ENCODE measurements around the gene ALDH6A1.

Gene ALDH6A1

GRCh38 chr14:74049876-74050495, 34.3 kb downstream of the ALDH6A1 start:
- TF ChIP-seq, protein P1, sequence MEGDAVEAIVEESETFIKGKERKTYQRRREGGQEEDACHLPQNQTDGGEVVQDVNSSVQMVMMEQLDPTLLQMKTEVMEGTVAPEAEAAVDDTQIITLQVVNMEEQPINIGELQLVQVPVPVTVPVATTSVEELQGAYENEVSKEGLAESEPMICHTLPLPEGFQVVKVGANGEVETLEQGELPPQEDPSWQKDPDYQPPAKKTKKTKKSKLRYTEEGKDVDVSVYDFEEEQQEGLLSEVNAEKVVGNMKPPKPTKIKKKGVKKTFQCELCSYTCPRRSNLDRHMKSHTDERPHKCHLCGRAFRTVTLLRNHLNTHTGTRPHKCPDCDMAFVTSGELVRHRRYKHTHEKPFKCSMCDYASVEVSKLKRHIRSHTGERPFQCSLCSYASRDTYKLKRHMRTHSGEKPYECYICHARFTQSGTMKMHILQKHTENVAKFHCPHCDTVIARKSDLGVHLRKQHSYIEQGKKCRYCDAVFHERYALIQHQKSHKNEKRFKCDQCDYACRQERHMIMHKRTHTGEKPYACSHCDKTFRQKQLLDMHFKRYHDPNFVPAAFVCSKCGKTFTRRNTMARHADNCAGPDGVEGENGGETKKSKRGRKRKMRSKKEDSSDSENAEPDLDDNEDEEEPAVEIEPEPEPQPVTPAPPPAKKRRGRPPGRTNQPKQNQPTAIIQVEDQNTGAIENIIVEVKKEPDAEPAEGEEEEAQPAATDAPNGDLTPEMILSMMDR (IDR thresholded peaks at IDR 0.05; ENCODE audit: borderline replicate concordance, insufficient read depth, low read depth, low read length) = no peak
- H3K4me3 ChIP-seq (ENCODE audit: low read depth, low read length) = no peak overlapping the region

DNA sequence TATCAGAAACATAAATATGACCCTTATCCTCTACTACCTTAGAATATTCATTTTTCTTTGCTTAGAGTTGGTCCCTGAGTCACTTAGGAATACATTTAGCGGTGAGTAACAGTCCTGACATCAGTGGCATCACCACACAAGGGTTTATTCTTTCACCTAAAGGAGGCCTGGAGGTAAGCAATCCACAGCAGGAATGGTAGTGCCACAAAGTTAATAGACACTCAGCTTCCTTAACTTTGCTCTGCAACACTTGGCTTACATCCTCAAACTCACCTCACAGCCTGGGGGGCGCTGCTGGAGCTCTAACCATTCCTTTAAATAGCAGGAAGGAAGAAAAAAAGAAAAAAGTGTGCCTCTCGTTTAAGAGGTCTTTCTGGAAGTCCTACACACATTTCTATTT, 36.0 kb downstream of the ALDH6A1 start:
- H3K4me3 ChIP-seq (ENCODE audit: low read depth, low read length) = no peak overlapping the region
- TF ChIP-seq, protein P1 (IDR thresholded peaks at IDR 0.05; ENCODE audit: borderline replicate concordance, insufficient read depth, low read depth, low read length) = no peak

GRCh38 chr14:74045522-74045921, 38.7 kb downstream of the ALDH6A1 start:
- no peak overlapping the region for H3K4me3 ChIP-seq (ENCODE audit: low read depth, low read length)
- TF ChIP-seq, protein P1 (IDR thresholded peaks at IDR 0.05; ENCODE audit: borderline replicate concordance, insufficient read depth, low read depth, low read length) = no peak

DNA sequence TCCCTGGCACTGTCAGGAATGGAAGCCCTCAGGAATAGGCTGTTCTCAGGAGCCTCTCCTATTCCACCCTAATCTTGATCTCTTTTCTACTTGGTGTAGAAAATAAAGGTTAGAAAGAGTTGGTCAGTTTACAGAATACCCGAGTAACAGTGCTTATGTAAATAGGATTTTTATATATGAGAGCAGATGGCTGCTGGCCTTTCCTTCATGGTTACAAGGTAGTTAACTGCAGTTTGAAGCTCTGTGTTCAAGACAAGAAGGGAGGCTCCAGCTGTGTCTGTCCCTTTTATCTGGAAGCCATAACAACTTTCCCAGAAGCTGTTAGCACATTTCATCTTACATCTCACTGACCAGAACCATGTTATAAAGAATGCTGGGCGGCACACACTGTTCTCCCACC, 42.0 kb downstream of the ALDH6A1 start:
- no peak overlapping the region for H3K4me3 ChIP-seq (ENCODE audit: low read depth, low read length)
- TF ChIP-seq, protein P1 (IDR thresholded peaks at IDR 0.05; ENCODE audit: borderline replicate concordance, insufficient read depth, low read depth, low read length) = no peak

DNA sequence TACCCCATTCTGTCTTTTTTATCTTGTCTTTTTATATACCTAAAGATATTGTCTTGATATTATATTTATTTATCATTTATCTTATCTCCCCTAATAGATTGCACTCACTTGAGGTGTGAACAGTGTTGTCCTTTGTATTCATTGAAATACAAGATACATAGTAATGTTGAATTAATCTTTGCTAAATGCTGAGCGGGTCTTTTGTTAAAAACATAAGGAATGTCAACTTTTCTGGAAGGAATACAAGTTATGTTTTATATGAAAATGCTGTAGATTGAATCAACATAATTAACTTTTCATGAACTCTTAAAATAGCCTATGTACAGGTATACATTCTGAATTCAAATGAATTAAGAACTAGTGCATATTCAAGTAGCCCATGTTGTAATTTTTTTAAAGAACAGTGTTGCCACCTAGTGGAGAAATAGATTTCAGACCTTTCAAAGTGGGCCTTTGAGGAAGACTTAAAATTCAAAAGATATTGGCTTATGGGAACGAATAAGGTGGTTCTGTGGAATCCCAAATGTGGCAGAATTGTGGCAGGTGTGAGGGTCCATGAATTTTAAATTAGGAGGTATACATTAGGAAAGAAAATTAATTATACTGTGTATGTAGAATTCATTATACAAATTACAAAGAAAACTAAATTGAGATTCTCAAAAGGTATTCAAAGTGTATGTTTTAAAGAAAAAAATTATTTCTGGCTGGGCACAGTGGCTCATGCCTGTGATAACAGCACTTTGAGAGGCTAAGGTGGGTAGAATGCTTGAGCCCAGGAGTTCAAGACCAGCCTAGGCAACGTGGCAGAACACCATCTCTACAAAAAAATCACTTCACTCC, 46.0 kb downstream of the ALDH6A1 start:
- TF ChIP-seq, protein P1 (IDR thresholded peaks at IDR 0.05; ENCODE audit: borderline replicate concordance, insufficient read depth, low read depth, low read length) = peak; percentile 29; the same call in 1 of the 2 replicates

GRCh38 chr14:74035556-74035955, 48.7 kb downstream of the ALDH6A1 start:
- TF ChIP-seq, protein P1 (IDR thresholded peaks at IDR 0.05; ENCODE audit: borderline replicate concordance, insufficient read depth, low read depth, low read length) = no peak
- H3K4me3 ChIP-seq (ENCODE audit: low read depth, low read length) = no peak overlapping the region

More for the DNA sequence above, 46.0 kb downstream of the ALDH6A1 start:
- H3K4me3 ChIP-seq (ENCODE audit: low read depth, low read length) = no peak overlapping the region

- TF ChIP-seq, protein P1 (IDR thresholded peaks at IDR 0.05; ENCODE audit: borderline replicate concordance, insufficient read depth, low read depth, low read length) = no peak
These were observed 49.7 kb downstream of the ALDH6A1 start for GRCh38 chr14:74034572-74034971.

More at GRCh38 chr14:74034572-74034971, 49.7 kb downstream of the ALDH6A1 start:
- no peak overlapping the region for H3K4me3 ChIP-seq (ENCODE audit: low read depth, low read length)

Data from GM12875 (cell line).